IPS-20b (cell line): Measurements from ENCODE around the gene PTPN2.

Source experiments
- H3K27ac ChIP-seq: one replicate; pipeline ENCODE4 v1.5.1; 2013; ENCODE audit warnings: low read length
- H3K27me3 ChIP-seq: 2 replicates; pipeline ENCODE4 v1.6.1; 2013; ENCODE audit warnings: mild to moderate bottlenecking, low read length, inconsistent platforms; ENCODE audit not compliant: insufficient read depth
- H3K36me3 ChIP-seq: 2 replicates; pipeline ENCODE4 v1.6.1; 2013; ENCODE audit warnings: low read depth, mild to moderate bottlenecking, inconsistent platforms, low read length, moderate library complexity; ENCODE audit not compliant: insufficient read depth
- H3K4me1 ChIP-seq: 2 replicates; pipeline ENCODE4 v1.6.1; 2013; ENCODE audit warnings: mild to moderate bottlenecking, control low read depth, inconsistent platforms, low read length, moderate library complexity; ENCODE audit not compliant: insufficient read depth
- H3K4me3 ChIP-seq: 2 replicates; pipeline ENCODE4 v1.5.1; 2013; ENCODE audit warnings: mild to moderate bottlenecking, low read length, inconsistent platforms
- H3K9ac ChIP-seq: 2 replicates; pipeline ENCODE4 v1.6.1; 2013; ENCODE audit warnings: low read depth, mild to moderate bottlenecking, inconsistent platforms, low read length, moderate library complexity
- H3K9me3 ChIP-seq: 2 replicates; pipeline ENCODE4 v1.6.1; 2013; ENCODE audit warnings: mild to moderate bottlenecking, low read depth, low read length, inconsistent platforms; ENCODE audit not compliant: insufficient read depth

PTPN2 gene

DNA sequence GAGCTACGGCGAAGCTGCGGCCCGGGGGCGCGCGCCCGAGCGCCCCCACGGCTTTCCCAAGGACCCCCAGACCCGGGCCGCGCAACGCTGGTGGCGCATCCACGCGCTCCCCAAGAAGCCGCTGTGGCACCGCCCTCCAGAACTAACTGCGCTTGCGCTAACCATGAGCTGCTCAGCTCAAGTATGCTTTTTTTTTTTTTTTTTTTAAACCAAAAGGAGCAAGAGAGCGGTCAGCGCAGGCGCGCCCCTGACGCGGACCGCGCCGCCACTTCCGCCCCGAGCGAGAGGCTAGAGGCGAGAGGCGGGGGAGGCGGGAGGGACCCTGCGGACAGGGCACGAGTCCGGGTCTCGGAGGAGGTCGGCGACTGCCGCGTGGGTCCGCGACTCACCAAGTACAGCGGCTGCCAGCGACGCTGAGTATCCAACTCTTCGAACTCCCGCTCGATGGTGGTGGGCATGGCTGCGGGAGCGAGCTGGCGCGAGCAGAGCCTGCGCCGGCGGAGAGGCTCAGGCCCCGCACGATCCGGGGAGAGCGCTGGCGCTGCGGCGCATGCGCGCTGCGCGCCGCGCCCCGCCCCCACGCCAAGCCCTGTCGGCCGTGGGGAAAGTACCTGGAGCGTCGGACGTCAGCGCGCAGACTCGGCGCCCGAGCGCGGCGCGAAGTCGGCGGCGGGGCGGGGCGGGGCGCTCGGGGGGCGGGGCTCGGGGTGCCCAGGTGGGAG, at the start of gene PTPN2:
Gene PTPN2, minus strand, starts transcription at position 554 of the 722 bp plus-strand sequence. Its CDS starts 96 bp downstream, at position 458.
- H3K27me3 ChIP-seq: no peaks in the 10 kb centered on the region; the same call in 1 of the 2 replicates
- H3K27ac ChIP-seq: peak within 1 kb of the TSS; percentile 82
- no peaks in the 10 kb centered on the region for H3K9me3 ChIP-seq
- peak within 1 kb of the TSS; percentile 91 for H3K4me3 ChIP-seq
- H3K4me1 ChIP-seq: peaks cover 33% of the 10 kb centered on the region
- H3K9ac ChIP-seq: peak within 1 kb of the TSS; percentile 93
- no peaks in the 10 kb centered on the region for H3K36me3 ChIP-seq

GRCh38 chr18:12933327-12933726, 49.3 kb upstream of the PTPN2 start:
- H3K4me1 ChIP-seq: no peaks in the 10 kb centered on the region
- no peaks in the 10 kb centered on the region for H3K36me3 ChIP-seq
- no peak overlapping the region for H3K9ac ChIP-seq
- H3K27me3 ChIP-seq: no peaks in the 10 kb centered on the region
- no peaks in the 10 kb centered on the region for H3K9me3 ChIP-seq
- H3K27ac ChIP-seq: no peak overlapping the region
- no peak overlapping the region for H3K4me3 ChIP-seq

- no peaks in the 10 kb centered on the region for H3K4me1 ChIP-seq
- no peaks in the 10 kb centered on the region for H3K9me3 ChIP-seq
- no peaks in the 10 kb centered on the region for H3K27me3 ChIP-seq
- H3K36me3 ChIP-seq: no peaks in the 10 kb centered on the region
- H3K9ac ChIP-seq: no peak overlapping the region
- H3K27ac ChIP-seq: no peak overlapping the region
- H3K4me3 ChIP-seq: no peak overlapping the region
Observed at GRCh38 chr18:12930908-12931307, 46.9 kb upstream of the PTPN2 start.

DNA sequence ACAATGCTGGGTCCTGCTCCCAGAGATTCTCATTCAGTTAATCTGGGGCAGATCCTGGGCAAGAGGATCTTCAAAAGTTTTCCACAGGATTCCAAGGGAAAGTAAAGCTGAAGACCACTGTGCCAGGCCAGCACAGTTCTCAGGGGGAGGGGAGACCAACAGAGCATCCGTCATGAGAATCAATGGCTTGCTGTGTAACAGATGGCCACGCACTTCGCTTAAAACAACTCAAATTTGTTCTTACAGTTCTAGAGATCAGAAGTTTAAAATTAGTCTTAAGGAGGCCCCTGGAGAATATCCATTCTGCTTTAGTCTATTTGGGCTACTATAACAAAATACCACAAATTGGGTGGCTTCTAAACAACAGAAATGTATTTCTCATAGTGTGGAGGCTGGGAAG, 46.3 kb upstream of the PTPN2 start:
- Histone ChIP-seq H3K4me1 (no peaks in the 10 kb centered on the region), H3K27ac (no peak overlapping the region), H3K9ac (no peak overlapping the region), H3K27me3 (no peaks in the 10 kb centered on the region), H3K9me3 (no peaks in the 10 kb centered on the region), H3K4me3 (no peak overlapping the region), H3K36me3 (no peaks in the 10 kb centered on the region)

- Histone ChIP-seq H3K9me3 (no peaks in the 10 kb centered on the region), H3K36me3 (no peaks in the 10 kb centered on the region), H3K4me3 (no peak overlapping the region), H3K27me3 (no peaks in the 10 kb centered on the region), H3K27ac (no peak overlapping the region), H3K9ac (no peak overlapping the region), H3K4me1 (no peaks in the 10 kb centered on the region)
Observed at GRCh38 chr18:12929477-12930083, 45.5 kb upstream of the PTPN2 start.

- H3K4me1 ChIP-seq: no peaks in the 10 kb centered on the region
- no peaks in the 10 kb centered on the region for H3K9me3 ChIP-seq
- no peak overlapping the region for H3K9ac ChIP-seq
- no peak overlapping the region for H3K4me3 ChIP-seq
- H3K36me3 ChIP-seq: no peaks in the 10 kb centered on the region
- no peaks in the 10 kb centered on the region for H3K27me3 ChIP-seq
- H3K27ac ChIP-seq: no peak overlapping the region
Observed at GRCh38 chr18:12928641-12929040, 44.6 kb upstream of the PTPN2 start.

DNA sequence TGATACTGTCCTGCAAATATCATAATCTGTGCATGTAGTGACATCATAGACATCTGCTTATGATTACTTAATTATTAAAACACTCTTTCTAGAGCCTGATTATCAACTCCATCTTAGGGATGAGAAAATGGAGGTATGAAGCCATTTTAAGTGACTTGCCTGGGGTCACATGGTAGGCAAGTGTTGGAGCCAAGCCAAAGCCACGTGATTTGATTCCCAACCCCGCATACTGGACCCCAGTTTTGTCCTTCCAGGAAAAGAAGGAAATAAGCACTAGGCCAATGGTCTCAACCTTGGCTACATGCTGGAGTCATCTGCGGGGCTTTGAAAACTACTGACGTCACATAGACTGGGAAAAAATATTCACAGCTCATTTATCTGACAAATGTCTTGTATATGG, 44.2 kb upstream of the PTPN2 start:
- Histone ChIP-seq H3K27me3 (no peaks in the 10 kb centered on the region), H3K4me3 (no peak overlapping the region), H3K9ac (no peak overlapping the region), H3K36me3 (no peaks in the 10 kb centered on the region), H3K27ac (no peak overlapping the region), H3K4me1 (no peaks in the 10 kb centered on the region), H3K9me3 (no peaks in the 10 kb centered on the region)

GRCh38 chr18:12924616-12925015, 40.6 kb upstream of the PTPN2 start:
- H3K27me3 ChIP-seq: no peaks in the 10 kb centered on the region
- H3K4me3 ChIP-seq: no peak overlapping the region
- no peaks in the 10 kb centered on the region for H3K36me3 ChIP-seq
- no peaks in the 10 kb centered on the region for H3K4me1 ChIP-seq
- no peaks in the 10 kb centered on the region for H3K9me3 ChIP-seq
- H3K27ac ChIP-seq: no peak overlapping the region
- H3K9ac ChIP-seq: no peak overlapping the region

DNA sequence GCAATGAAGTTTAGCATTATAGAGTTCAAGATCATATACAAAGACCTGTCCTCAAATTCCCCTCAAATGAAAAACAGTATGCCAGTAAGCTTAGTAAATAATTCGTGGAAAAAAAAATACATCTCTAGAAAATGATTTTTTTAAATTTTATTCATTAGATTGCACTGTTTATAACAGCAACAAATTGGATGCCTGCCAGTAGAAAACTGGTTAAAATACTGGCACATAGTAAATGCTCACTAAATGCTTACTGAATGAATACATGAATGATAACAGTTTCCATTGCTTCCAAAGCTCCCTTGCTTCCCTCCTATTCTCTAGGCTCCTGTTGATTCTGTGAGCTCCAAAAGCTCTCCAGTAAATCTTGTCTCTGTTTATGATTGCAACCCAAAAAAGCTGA, 38.2 kb upstream of the PTPN2 start:
- H3K4me1 ChIP-seq: no peaks in the 10 kb centered on the region
- no peak overlapping the region for H3K27ac ChIP-seq
- H3K27me3 ChIP-seq: no peaks in the 10 kb centered on the region
- H3K9me3 ChIP-seq: no peaks in the 10 kb centered on the region
- no peak overlapping the region for H3K4me3 ChIP-seq
- no peaks in the 10 kb centered on the region for H3K36me3 ChIP-seq
- H3K9ac ChIP-seq: no peak overlapping the region

DNA sequence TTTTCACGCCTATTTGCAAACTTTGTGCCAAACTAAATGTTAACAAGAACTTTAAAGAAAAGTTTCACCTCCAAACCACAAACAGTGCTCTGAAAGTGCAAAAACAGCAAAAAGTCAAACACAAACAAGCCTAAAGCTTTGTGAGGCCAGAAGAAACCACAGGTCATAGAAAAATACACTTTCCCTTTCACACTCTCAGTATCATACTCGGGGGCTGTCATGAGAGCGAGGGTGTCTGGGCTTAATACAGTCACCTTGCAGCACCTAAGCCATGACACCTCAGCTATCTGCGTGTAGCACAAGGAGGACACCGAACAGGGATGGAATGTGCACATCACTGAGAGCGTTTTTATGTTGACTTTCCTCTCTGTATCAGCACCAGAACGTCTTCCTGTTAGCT, 37.1 kb upstream of the PTPN2 start:
- H3K4me3 ChIP-seq: no peak overlapping the region
- H3K9me3 ChIP-seq: no peaks in the 10 kb centered on the region
- no peaks in the 10 kb centered on the region for H3K4me1 ChIP-seq
- no peaks in the 10 kb centered on the region for H3K36me3 ChIP-seq
- H3K27ac ChIP-seq: no peak overlapping the region
- H3K27me3 ChIP-seq: no peaks in the 10 kb centered on the region
- H3K9ac ChIP-seq: no peak overlapping the region

DNA sequence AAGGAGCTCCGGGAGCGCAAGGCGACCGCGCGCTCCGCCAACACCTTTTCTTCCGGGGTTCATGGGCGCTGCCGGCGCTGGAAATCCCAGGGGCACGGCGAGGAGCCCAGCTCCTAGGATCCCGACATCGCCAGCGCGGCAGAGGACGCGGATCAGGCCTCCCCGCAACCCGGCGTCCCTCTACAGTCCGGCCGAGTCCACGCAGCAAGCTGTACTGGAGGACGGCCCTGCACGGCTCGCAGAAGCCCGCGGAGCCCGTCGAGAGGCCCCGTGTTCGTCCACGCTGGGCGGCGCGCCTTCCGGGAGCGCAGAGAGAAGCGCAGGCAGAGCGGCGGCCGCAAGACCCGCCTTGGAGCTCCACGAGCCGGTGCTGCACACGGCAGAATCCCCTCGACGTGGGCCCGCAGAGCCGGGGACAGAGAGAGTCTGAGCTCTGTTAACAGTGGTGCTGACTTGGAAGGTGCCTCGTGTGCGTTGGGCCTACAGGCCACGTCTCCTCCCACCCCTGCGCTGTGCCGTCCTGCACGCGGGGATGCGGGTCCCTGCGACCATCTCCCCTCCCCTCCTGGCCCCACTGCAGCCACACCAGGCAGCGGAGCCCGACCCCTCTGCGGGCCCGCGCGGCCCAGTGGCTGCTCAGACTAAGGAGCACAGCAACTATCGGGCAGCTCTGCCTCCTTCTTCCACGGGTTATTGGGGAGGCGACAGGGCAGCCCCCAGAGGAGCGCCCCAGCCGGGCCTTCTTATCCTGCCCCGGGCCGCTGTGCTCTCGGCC, 28.1 kb upstream of the PTPN2 start:
- Histone ChIP-seq H3K27me3 (no peaks in the 10 kb centered on the region), H3K9me3 (no peaks in the 10 kb centered on the region), H3K36me3 (no peaks in the 10 kb centered on the region), H3K4me1 (no peaks in the 10 kb centered on the region), H3K4me3 (no peak overlapping the region), H3K9ac (no peak overlapping the region), H3K27ac (no peak overlapping the region)
